Mesenchymal stem cell (in vitro differentiated cells and primary cell): ENCODE measurements around the gene BCR.
A peak's percentile ranks its signal among the peaks of the same experiment; 100 is the strongest.

Source experiments
- DNase-seq: peaks from one replicate; pipeline ENCODE4 v3.0.0-alpha.2; 2013
- H2AFZ ChIP-seq: one replicate; pipeline ENCODE4 v1.6.1; 2013; ENCODE audit warnings: low read depth, mild to moderate bottlenecking, control low read depth, inconsistent platforms, low read length, moderate library complexity
- H2AK5ac ChIP-seq: 2 replicates; pipeline ENCODE4 v1.6.1; 2013; ENCODE audit warnings: low read length, moderate library complexity, mild to moderate bottlenecking, inconsistent platforms; ENCODE audit not compliant: severe bottlenecking
- H2BK120ac ChIP-seq: one replicate; pipeline ENCODE4 v1.6.1; 2013; ENCODE audit warnings: low read depth, mild to moderate bottlenecking, inconsistent platforms, low read length, moderate library complexity
- H2BK12ac ChIP-seq, 2 experiments: one replicate each; pipeline ENCODE4 v1.6.1; 2013; ENCODE audit warnings: inconsistent platforms in 2 of 2, low read length in 2 of 2, mild to moderate bottlenecking in 2 of 2, moderate library complexity in 2 of 2, control low read depth in 1 of 2
- H2BK15ac ChIP-seq: one replicate; pipeline ENCODE4 v1.6.1; 2013; ENCODE audit warnings: mild to moderate bottlenecking, low read depth, inconsistent platforms; ENCODE audit not compliant: poor library complexity, severe bottlenecking
- H2BK5ac ChIP-seq: 2 replicates; pipeline ENCODE4 v1.6.1; 2013; ENCODE audit warnings: low read depth, mild to moderate bottlenecking, low read length, control low read depth, inconsistent platforms; ENCODE audit not compliant: poor library complexity, severe bottlenecking
- H3K14ac ChIP-seq, 2 experiments: one replicate each; pipeline ENCODE4 v1.6.1; 2013; ENCODE audit warnings: inconsistent platforms in 2 of 2, low read length in 2 of 2, control low read depth in 1 of 2, mild to moderate bottlenecking in 1 of 2, moderate library complexity in 1 of 2
- H3K18ac ChIP-seq, 2 experiments: one replicate each; pipeline ENCODE4 v1.6.1; 2013; ENCODE audit warnings: inconsistent platforms in 2 of 2, low read length in 2 of 2, control low read depth in 1 of 2, low read depth in 1 of 2, mild to moderate bottlenecking in 1 of 2
- H3K23ac ChIP-seq, 2 experiments: one replicate each; pipeline ENCODE4 v1.6.1; 2013; ENCODE audit warnings: inconsistent platforms in 2 of 2, low read length in 2 of 2, mild to moderate bottlenecking in 2 of 2, moderate library complexity in 2 of 2, control low read depth in 1 of 2
- H3K27ac ChIP-seq: 2 replicates; pipeline ENCODE4 v1.5.1; 2013; ENCODE audit warnings: mild to moderate bottlenecking, moderate library complexity, low read length, control low read depth, inconsistent platforms; ENCODE audit not compliant: poor library complexity, severe bottlenecking
- H3K27me3 ChIP-seq, 2 experiments: 2 replicates each; pipeline versions ENCODE4 v1.6.1 to v1.7.0; 2013; ENCODE audit warnings: low read length in 2 of 2, mild to moderate bottlenecking in 2 of 2, moderate library complexity in 2 of 2, control low read depth in 1 of 2, inconsistent platforms in 1 of 2; ENCODE audit not compliant: control insufficient read depth in 1 of 2, insufficient read depth in 1 of 2
- H3K36me3 ChIP-seq, 2 experiments: 2 replicates each; pipeline versions ENCODE4 v1.6.1 to v1.7.0; 2013; ENCODE audit warnings: low read length in 2 of 2, control low read depth in 1 of 2, inconsistent platforms in 1 of 2, low read depth in 1 of 2, mild to moderate bottlenecking in 1 of 2; ENCODE audit not compliant: insufficient read depth in 2 of 2, control insufficient read depth in 1 of 2
- H3K4ac ChIP-seq, 2 experiments: one replicate each; pipeline ENCODE4 v1.6.1; 2013; ENCODE audit warnings: inconsistent platforms in 2 of 2, low read length in 2 of 2, mild to moderate bottlenecking in 2 of 2, moderate library complexity in 2 of 2, control low read depth in 1 of 2, low read depth in 1 of 2
- H3K4me1 ChIP-seq: 2 replicates; pipeline ENCODE4 v1.6.1; 2013; ENCODE audit warnings: low read depth, low read length, control low read depth; ENCODE audit not compliant: control insufficient read depth, insufficient read depth
- H3K4me2 ChIP-seq: 2 replicates; pipeline ENCODE4 v1.6.1; 2013; ENCODE audit warnings: low read length, mild to moderate bottlenecking, inconsistent platforms; ENCODE audit not compliant: poor library complexity, severe bottlenecking
- H3K4me3 ChIP-seq, 2 experiments: 2 replicates each; pipeline versions ENCODE4 v1.5.1 to v1.7.0; 2013; ENCODE audit warnings: low read length in 2 of 2, mild to moderate bottlenecking in 2 of 2, control low read depth in 1 of 2, low read depth in 1 of 2; ENCODE audit not compliant: insufficient read depth in 1 of 2
- H3K79me1 ChIP-seq: replicated peaks from 2 replicates; pipeline ENCODE4 v1.6.1; 2013; ENCODE audit warnings: mild to moderate bottlenecking, control low read depth, low read length, inconsistent platforms; ENCODE audit not compliant: poor library complexity, severe bottlenecking
- H3K9ac ChIP-seq: 2 replicates; pipeline ENCODE4 v1.7.0; 2013; ENCODE audit warnings: mild to moderate bottlenecking, low read length, moderate library complexity
- H3K9me3 ChIP-seq: 2 replicates; pipeline ENCODE4 v1.7.0; 2013; ENCODE audit warnings: mild to moderate bottlenecking, low read length; ENCODE audit not compliant: control insufficient read depth
- H4K8ac ChIP-seq: one replicate; pipeline ENCODE4 v1.6.1; 2013; ENCODE audit warnings: inconsistent platforms, mild to moderate bottlenecking, low read length, moderate library complexity
- H4K91ac ChIP-seq: one replicate; pipeline ENCODE4 v1.6.1; 2013; ENCODE audit warnings: mild to moderate bottlenecking, low read length, inconsistent platforms
- WGBS: methylation state at CpG from one replicate; pipeline ENCODE4 v1.1.7; 2013; ENCODE audit warnings: mixed read lengths; 5-methylcytosine and 5-hydroxymethylcytosine counted together

BCR gene

GRCh38 chr22:23155143-23155542 lies 25.2 kb upstream of the BCR start:
- 90% methylated on average over 3 of the region's 3 CpGs for WGBS
- no peak overlapping the region for H4K8ac ChIP-seq
- peaks cover 10% of the 10 kb centered on the region for H3K4me1 ChIP-seq
- no peak overlapping the region for H2BK15ac ChIP-seq
- no peaks in the 10 kb centered on the region for H3K79me1 ChIP-seq
- no peak overlapping the region for H3K9ac ChIP-seq
- DNase-seq: no peak
- no peak overlapping the region for H2AK5ac ChIP-seq
- no peak overlapping the region for H3K4me2 ChIP-seq
- no peak overlapping the region for H3K27ac ChIP-seq
- H3K4me3 ChIP-seq: no peak overlapping the region
- H3K23ac ChIP-seq: no peak overlapping the region
- H3K4ac ChIP-seq: no peak overlapping the region
- H3K14ac ChIP-seq: no peak overlapping the region
- H3K9me3 ChIP-seq: no peaks in the 10 kb centered on the region
- H2BK5ac ChIP-seq: no peak overlapping the region
- H4K91ac ChIP-seq: no peak overlapping the region
- no peak overlapping the region for H2AFZ ChIP-seq
- no peaks in the 10 kb centered on the region for H3K27me3 ChIP-seq
- H2BK12ac ChIP-seq: no peak overlapping the region
- H3K18ac ChIP-seq: no peak overlapping the region
- H2BK120ac ChIP-seq: no peak overlapping the region
- H3K36me3 ChIP-seq: peaks cover 20 to 24% of the 10 kb centered on the region in 2 experiments

DNA sequence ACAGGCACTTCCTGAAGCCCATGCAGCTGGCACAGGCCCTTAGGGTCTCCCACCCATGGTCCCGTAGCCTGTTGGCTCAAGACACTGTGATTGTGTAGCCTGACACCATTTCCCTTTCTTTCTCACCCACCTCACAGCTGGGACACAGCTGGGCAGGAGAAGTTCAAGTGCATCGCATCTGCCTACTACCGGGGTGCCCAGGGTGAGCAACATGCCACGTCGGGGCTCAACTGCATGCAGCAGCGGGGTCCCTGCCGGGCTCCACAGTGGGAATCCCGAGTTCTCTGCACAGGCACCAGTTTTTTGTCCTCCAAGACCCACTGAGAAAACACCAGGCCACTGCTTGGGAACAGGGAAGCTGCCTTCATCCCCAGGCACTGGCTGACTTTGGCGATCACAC lies 24.5 kb upstream of the BCR start:
- no peak for DNase-seq
- peaks cover 16 to 26% of the 10 kb centered on the region in 2 experiments for H3K36me3 ChIP-seq
- H3K14ac ChIP-seq: no peak overlapping the region
- H3K18ac ChIP-seq: no peak overlapping the region
- 89% methylated on average over 9 of the region's 9 CpGs for WGBS
- H2AK5ac ChIP-seq: no peak overlapping the region
- H3K4me1 ChIP-seq: peaks cover 10% of the 10 kb centered on the region
- no peaks in the 10 kb centered on the region for H3K27me3 ChIP-seq
- no peak overlapping the region for H2BK12ac ChIP-seq
- H3K4me2 ChIP-seq: no peak overlapping the region
- H3K27ac ChIP-seq: no peak overlapping the region
- H3K9ac ChIP-seq: no peak overlapping the region
- no peak overlapping the region for H3K23ac ChIP-seq
- no peaks in the 10 kb centered on the region for H3K9me3 ChIP-seq
- no peak overlapping the region for H4K8ac ChIP-seq
- no peaks in the 10 kb centered on the region for H3K79me1 ChIP-seq
- no peak overlapping the region for H2BK15ac ChIP-seq
- H3K4me3 ChIP-seq: no peak overlapping the region
- H2BK120ac ChIP-seq: no peak overlapping the region
- no peak overlapping the region for H2BK5ac ChIP-seq
- H4K91ac ChIP-seq: no peak overlapping the region
- no peak overlapping the region for H2AFZ ChIP-seq
- H3K4ac ChIP-seq: no peak overlapping the region

GRCh38 chr22:23156286-23156685 lies 24.0 kb upstream of the BCR start:
- no peak for DNase-seq
- Histone ChIP-seq H3K18ac (no peak overlapping the region), H3K79me1 (no peaks in the 10 kb centered on the region), H3K9ac (no peak overlapping the region), H4K8ac (no peak overlapping the region), H3K27me3 (no peaks in the 10 kb centered on the region), H2BK120ac (no peak overlapping the region), H3K23ac (no peak overlapping the region), H3K9me3 (no peaks in the 10 kb centered on the region), H3K4me1 (peaks cover 10% of the 10 kb centered on the region), H3K4ac (no peak overlapping the region), H2AK5ac (no peak overlapping the region), H2BK15ac (no peak overlapping the region), H2BK5ac (no peak overlapping the region), H4K91ac (no peak overlapping the region), H3K14ac (no peak overlapping the region), H3K27ac (no peak overlapping the region), H3K4me2 (no peak overlapping the region), H2BK12ac (no peak overlapping the region), H3K4me3 (no peak overlapping the region), H2AFZ (no peak overlapping the region), H3K36me3 (peaks cover 12 to 24% of the 10 kb centered on the region in 2 experiments)
- 55% methylated on average over 7 of the region's 8 CpGs for WGBS

DNA sequence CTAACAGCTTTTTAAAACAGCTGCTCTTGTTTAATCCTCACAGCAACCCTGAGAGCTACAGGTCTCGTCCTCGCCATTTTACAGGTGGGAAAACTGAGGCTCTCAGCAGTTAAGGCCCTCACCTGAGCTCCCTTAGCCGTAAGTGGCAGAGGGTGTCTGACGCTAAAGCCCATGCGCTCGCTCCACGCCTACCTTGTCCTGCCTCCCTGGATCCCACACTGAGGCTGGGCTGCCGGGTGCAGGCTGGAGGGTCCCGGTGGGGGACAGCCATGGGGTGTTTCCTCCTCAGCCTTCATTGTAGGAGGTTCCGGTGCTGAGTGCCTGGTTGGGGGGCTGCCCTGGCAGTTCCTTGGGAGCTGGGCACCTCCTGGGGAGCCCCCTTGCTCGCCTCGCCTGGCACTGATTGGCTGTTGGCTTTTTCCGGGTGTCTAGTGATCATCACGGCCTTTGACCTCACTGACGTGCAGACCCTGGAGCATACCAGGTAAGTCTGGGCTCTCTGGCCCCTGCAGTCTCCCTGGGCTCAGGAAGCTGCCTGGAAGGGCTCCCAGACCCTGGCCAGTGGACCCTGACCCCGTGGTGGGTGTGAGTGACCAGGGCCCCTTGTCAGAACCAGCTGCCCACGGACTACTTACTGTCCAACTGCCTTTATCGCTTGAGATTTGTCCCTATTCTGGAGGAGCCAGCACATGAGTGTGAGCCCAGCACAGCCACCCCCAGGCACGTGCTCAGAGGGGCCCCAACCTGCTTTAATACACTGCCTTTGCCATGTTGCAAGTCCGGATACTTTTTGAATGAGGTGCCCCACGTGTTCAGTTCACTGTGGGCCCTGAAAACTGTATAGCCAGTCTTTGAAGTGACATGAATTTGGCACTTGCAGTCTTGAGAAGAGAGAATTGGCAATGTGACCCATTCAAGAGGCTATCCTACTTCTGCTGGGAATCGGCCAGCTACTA lies 22.5 kb upstream of the BCR start:
- Histone ChIP-seq H3K27me3 (no peaks in the 10 kb centered on the region), H2BK15ac (no peak overlapping the region), H2BK5ac (no peak overlapping the region), H3K4me1 (peaks cover 10% of the 10 kb centered on the region), H3K36me3 (peaks cover 8 to 15% of the 10 kb centered on the region in 2 experiments), H3K14ac (no peak overlapping the region), H3K9me3 (no peaks in the 10 kb centered on the region), H2AFZ (no peak overlapping the region), H3K79me1 (no peaks in the 10 kb centered on the region), H3K23ac (peak overlapping the region in 1 of 2 experiments; percentile 62), H2BK120ac (no peak overlapping the region), H3K4ac (no peak overlapping the region), H3K4me3 (no peak overlapping the region), H4K8ac (no peak overlapping the region), H3K27ac (no peak overlapping the region), H3K18ac (no peak overlapping the region), H3K9ac (no peak overlapping the region), H2AK5ac (no peak overlapping the region), H4K91ac (no peak overlapping the region), H3K4me2 (no peak overlapping the region), H2BK12ac (no peak overlapping the region)
- no peak for DNase-seq
- 84% methylated on average over 21 of the region's 22 CpGs for WGBS
